GM12864 (cell line): ENCODE results near the gene RACGAP1.

Experiments
- DNase-seq: peaks from one replicate; pipeline ENCODE4 v3.0.0-alpha.2; 2011; ENCODE audit warnings: low read depth
- H3K4me3 ChIP-seq: 2 replicates; pipeline ENCODE4 v1.5.1; 2011; ENCODE audit warnings: mild to moderate bottlenecking, low read depth, low read length, control low read depth
- CTCF ChIP-seq: IDR thresholded peaks from 2 replicates; pipeline ENCODE4 v1.5.1; 2011; ENCODE audit warnings: low read depth, mild to moderate bottlenecking, moderate library complexity, low read length, control low read depth, inconsistent platforms; ENCODE audit errors: missing control alignments

Gene RACGAP1

GRCh38 chr12:50055831-50056638 is 30.7 kb upstream of the RACGAP1 start:
- no peak for DNase-seq
- peak; percentile 99 for TF ChIP-seq CTCF
- H3K4me3 ChIP-seq: no peak overlapping the region

- no peak overlapping the region for H3K4me3 ChIP-seq
- no peak for TF ChIP-seq CTCF
- no peak for DNase-seq
These were observed 28.3 kb upstream of the RACGAP1 start for GRCh38 chr12:50053583-50053982.

- no peak for TF ChIP-seq CTCF
- DNase-seq: no peak
- no peak overlapping the region for H3K4me3 ChIP-seq
These were observed 27.7 kb upstream of the RACGAP1 start for GRCh38 chr12:50052964-50053363.

- TF ChIP-seq CTCF: no peak
- no peak for DNase-seq
These were observed 27.2 kb upstream of the RACGAP1 start for GRCh38 chr12:50052544-50052943.

GRCh38 chr12:50051101-50051806 is 26.0 kb upstream of the RACGAP1 start:
- TF ChIP-seq CTCF: no peak
- no peak overlapping the region for H3K4me3 ChIP-seq
- no peak for DNase-seq

More at GRCh38 chr12:50052544-50052943, 27.2 kb upstream of the RACGAP1 start:
- H3K4me3 ChIP-seq: no peak overlapping the region

GRCh38 chr12:50050410-50051098 is 25.3 kb upstream of the RACGAP1 start:
- H3K4me3 ChIP-seq: no peak overlapping the region
- no peak for DNase-seq

More at GRCh38 chr12:50050410-50051098, 25.3 kb upstream of the RACGAP1 start:
- TF ChIP-seq CTCF: no peak
